H1 (cell line): ENCODE measurements around the gene ASB6. TPM values are rescaled to one million over a fixed set of nuclear protein-coding genes. Genes with fewer than 3 reads are reported as not detected.
A peak's percentile ranks its signal among the peaks of the same experiment; 100 is the strongest.

Experiments
- CTCF ChIA-PET: fragments of 300-600 bp; sonication (Branson Sonifier 250); formaldehyde crosslinking; loops from one replicate; lab custom pipeline; 2021; ENCODE audit not compliant: partially characterized antibody; lab: Charles Lee
- POLR2A ChIA-PET: fragments of 300-600 bp; sonication (Branson Sonifier 250); formaldehyde crosslinking; loops from one replicate; lab custom pipeline; 2021; ENCODE audit warnings: inconsistent platforms; ENCODE audit not compliant: partially characterized antibody; lab: Charles Lee
- DNase-seq, 2 experiments: peaks; one replicate each; pipeline versions ENCODE4 v3.0.0 to v3.0.0-alpha.2; 2010 to 2022; ENCODE audit warnings: low spot score in 2 of 2, low read depth in 1 of 2, mixed read lengths in 1 of 2
- FAIRE-seq: peaks from 2 replicates; lab custom pipeline; 2011; peaks lifted over from hg19 to GRCh38; lab: Jason Lieb, UNC
- H2AFZ ChIP-seq: 2 replicates; pipeline ENCODE4 v1.8.1; 2012; ENCODE audit warnings: low read length, inconsistent platforms
- H2AK5ac ChIP-seq: 2 replicates; pipeline ENCODE4 v1.6.1; 2013; ENCODE audit warnings: low read depth, low read length
- H2BK120ac ChIP-seq: replicated peaks from 2 replicates; pipeline ENCODE3; 2013; ENCODE audit warnings: low read depth, low read length, inconsistent platforms
- H2BK12ac ChIP-seq: 2 replicates; pipeline ENCODE4 v1.6.1; 2013; ENCODE audit warnings: low read depth, low read length
- H2BK15ac ChIP-seq: 2 replicates; pipeline ENCODE4 v1.6.1; 2013; ENCODE audit warnings: low read length
- H2BK20ac ChIP-seq: 2 replicates; pipeline ENCODE4 v1.6.1; 2013; ENCODE audit warnings: low read length
- H2BK5ac ChIP-seq: 2 replicates; pipeline ENCODE4 v1.6.1; 2013; ENCODE audit warnings: low read depth, low read length
- H3K14ac ChIP-seq: 2 replicates; pipeline ENCODE4 v1.6.1; 2013; ENCODE audit warnings: inconsistent platforms; ENCODE audit not compliant: insufficient read length
- H3K18ac ChIP-seq: 2 replicates; pipeline ENCODE4 v1.6.1; 2013; ENCODE audit warnings: low read length; ENCODE audit errors: extremely low read depth
- H3K23ac ChIP-seq: 2 replicates; pipeline ENCODE4 v1.6.1; 2013; ENCODE audit warnings: inconsistent platforms; ENCODE audit not compliant: insufficient read length
- H3K23me2 ChIP-seq: 2 replicates; pipeline ENCODE4 v1.6.1; 2013; ENCODE audit warnings: low read depth, low read length
- H3K27ac ChIP-seq: 2 replicates; pipeline ENCODE4 v1.6.1; 2011; ENCODE audit warnings: low read depth, low read length, inconsistent platforms
- H3K27me3 ChIP-seq, 4 experiments: replicated peaks in 1 of 4; 1 replicate in 1 of 4; 2 replicates in 3 of 4; pipeline versions ENCODE4 v1.6.1 to v1.8.1; 2011 to 2013; ENCODE audit warnings: low read length in 3 of 4, mild to moderate bottlenecking in 3 of 4, inconsistent platforms in 2 of 4, mixed read lengths in 2 of 4, moderate library complexity in 1 of 4; ENCODE audit not compliant: control insufficient read depth in 3 of 4, insufficient read depth in 3 of 4; ENCODE audit errors: extremely low read depth in 1 of 4
- H3K36me3 ChIP-seq, 4 experiments: 2 replicates each; pipeline versions ENCODE4 v1.6.1 to v1.8.1; 2011 to 2013; ENCODE audit warnings: mild to moderate bottlenecking in 4 of 4, low read length in 3 of 4, moderate library complexity in 2 of 4, control low read depth in 1 of 4, inconsistent platforms in 1 of 4; ENCODE audit not compliant: insufficient read depth in 4 of 4, control insufficient read depth in 2 of 4
- H3K4ac ChIP-seq: replicated peaks from 2 replicates; pipeline ENCODE3; 2013; ENCODE audit warnings: low read length, low read depth, mixed read lengths, inconsistent platforms; ENCODE audit not compliant: insufficient read length
- H3K4me1 ChIP-seq, 4 experiments: replicated peaks in 1 of 4; 1 replicate in 1 of 4; 2 replicates in 3 of 4; pipeline versions ENCODE4 v1.6.1 to v1.8.1; 2011 to 2013; ENCODE audit warnings: low read length in 3 of 4, inconsistent platforms in 2 of 4, mixed read lengths in 1 of 4; ENCODE audit not compliant: insufficient read depth in 4 of 4, control insufficient read depth in 3 of 4
- H3K4me2 ChIP-seq, 2 experiments: 2 replicates each; pipeline versions ENCODE4 v1.6.1 to v1.8.1; 2011 to 2013; ENCODE audit warnings: low read depth in 2 of 2, low read length in 2 of 2, control low read depth in 1 of 2, inconsistent platforms in 1 of 2, mild to moderate bottlenecking in 1 of 2; ENCODE audit not compliant: insufficient read depth in 1 of 2
- H3K4me3 ChIP-seq, 4 experiments: fragments of 200-600, 300-600 bp in 1 of 4; sonication (generic), shearing (Covaris generic), sonication (Bioruptor Twin) in 1 of 4; 2 replicates each; pipeline versions ENCODE4 v1.5.1 to v1.8.1; 2011 to 2016; ENCODE audit warnings: low read length in 4 of 4, low read depth in 3 of 4, control low read depth in 2 of 4, inconsistent platforms in 2 of 4, mild to moderate bottlenecking in 2 of 4, mixed read lengths in 1 of 4, moderate library complexity in 1 of 4; ENCODE audit not compliant: insufficient read depth in 2 of 4; ENCODE audit errors: extremely low read depth in 1 of 4
- H3K56ac ChIP-seq: replicated peaks from 2 replicates; pipeline ENCODE3; 2013; ENCODE audit warnings: low read depth, mild to moderate bottlenecking, mixed read lengths, low read length, inconsistent platforms; ENCODE audit not compliant: insufficient read length
- H3K79me1 ChIP-seq: 2 replicates; pipeline ENCODE4 v1.6.1; 2013; ENCODE audit warnings: low read depth, low read length, control low read depth
- H3K79me2 ChIP-seq, 2 experiments: 2 replicates each; pipeline versions ENCODE4 v1.6.1 to v1.8.1; 2012 to 2013; ENCODE audit warnings: low read length in 2 of 2, mild to moderate bottlenecking in 2 of 2, inconsistent platforms in 1 of 2; ENCODE audit not compliant: insufficient read depth in 2 of 2, control insufficient read depth in 1 of 2
- H3K9ac ChIP-seq, 4 experiments: replicated peaks in 1 of 4; 1 replicate in 1 of 4; 2 replicates in 3 of 4; pipeline versions ENCODE4 v1.6.1 to v1.8.1; 2011 to 2013; ENCODE audit warnings: low read depth in 3 of 4, low read length in 3 of 4, control low read depth in 2 of 4, mild to moderate bottlenecking in 2 of 4, moderate library complexity in 2 of 4, inconsistent platforms in 1 of 4; ENCODE audit errors: extremely low read depth in 1 of 4
- H3K9me3 ChIP-seq, 2 experiments: 2 replicates each; pipeline versions ENCODE4 v1.6.1 to v1.8.1; 2012 to 2013; ENCODE audit warnings: mild to moderate bottlenecking in 2 of 2, moderate library complexity in 2 of 2, control low read depth in 1 of 2, inconsistent platforms in 1 of 2, low read depth in 1 of 2, low read length in 1 of 2, mixed read lengths in 1 of 2; ENCODE audit not compliant: insufficient read depth in 2 of 2
- H4K20me1 ChIP-seq, 2 experiments: replicated peaks in 1 of 2; 2 replicates each; pipeline versions ENCODE3 to v1.8.1; 2011 to 2013; ENCODE audit warnings: inconsistent platforms in 2 of 2, low read length in 2 of 2, mild to moderate bottlenecking in 1 of 2; ENCODE audit not compliant: insufficient read depth in 2 of 2, control insufficient read depth in 1 of 2
- H4K5ac ChIP-seq: 2 replicates; pipeline ENCODE4 v1.6.1; 2013; ENCODE audit warnings: low read length, low read depth, mixed read lengths, inconsistent platforms; ENCODE audit not compliant: insufficient read length
- H4K8ac ChIP-seq: 2 replicates; pipeline ENCODE4 v1.8.0; 2013; ENCODE audit warnings: mild to moderate bottlenecking, moderate library complexity, low read length, inconsistent platforms; ENCODE audit not compliant: insufficient read depth; ENCODE audit errors: extremely low read depth
- H4K91ac ChIP-seq: replicated peaks from 2 replicates; pipeline ENCODE3; 2013; ENCODE audit warnings: low read length, mixed read lengths, inconsistent platforms; ENCODE audit not compliant: insufficient read length
- ASH2L ChIP-seq: fragments of 200-600, 300-600 bp; sonication (generic); IDR thresholded peaks from one replicate; pipeline ENCODE4 v1.7.1; 2017; ENCODE audit warnings: low read length
- CREB1 ChIP-seq: IDR thresholded peaks from 2 replicates; pipeline ENCODE4 v1.6.1; 2012; ENCODE audit warnings: inconsistent platforms
- CTCF ChIP-seq, 3 experiments: IDR thresholded peaks; 1 replicate in 2 of 3; 2 replicates in 1 of 3; pipeline versions ENCODE4 v1.5.1 to v1.6.1; 2011; ENCODE audit warnings: low read length in 3 of 3, mild to moderate bottlenecking in 3 of 3, inconsistent platforms in 2 of 3, low read depth in 1 of 3, moderate library complexity in 1 of 3; ENCODE audit not compliant: insufficient read depth in 1 of 3; ENCODE audit errors: control extremely low read depth in 1 of 3
- EP300 ChIP-seq, 2 experiments: IDR thresholded peaks; 1 replicate in 1 of 2; 2 replicates in 1 of 2; pipeline ENCODE4 v1.6.1; 2011 to 2012; ENCODE audit warnings: low read depth in 2 of 2, low read length in 2 of 2, mild to moderate bottlenecking in 2 of 2, borderline replicate concordance in 1 of 2, inconsistent platforms in 1 of 2, moderate library complexity in 1 of 2
- GABPA ChIP-seq: IDR thresholded peaks from 2 replicates; pipeline ENCODE4 v1.6.1; 2011; ENCODE audit warnings: mild to moderate bottlenecking, low read length, moderate library complexity, borderline replicate concordance; ENCODE audit not compliant: insufficient read depth
- KDM1A ChIP-seq: fragments of 200-600, 300-600 bp; sonication (generic); IDR thresholded peaks from 2 replicates; pipeline ENCODE4 v1.7.1; 2016; ENCODE audit warnings: mild to moderate bottlenecking, low read length, borderline replicate concordance
- POLR2A ChIP-seq, 2 experiments: IDR thresholded peaks; 1 replicate in 1 of 2; 2 replicates in 1 of 2; pipeline ENCODE4 v1.6.1; 2011; ENCODE audit warnings: low read depth in 2 of 2, low read length in 2 of 2, mild to moderate bottlenecking in 2 of 2; ENCODE audit errors: control extremely low read depth in 1 of 2
- SIX5 ChIP-seq: IDR thresholded peaks from 2 replicates; pipeline ENCODE4 v1.6.1; 2011; ENCODE audit warnings: mild to moderate bottlenecking, low read depth, low read length
- TAF1 ChIP-seq: IDR thresholded peaks from 2 replicates; pipeline ENCODE4 v1.6.1; 2011; ENCODE audit warnings: mild to moderate bottlenecking, low read depth, low read length
- TBP ChIP-seq: IDR thresholded peaks from 2 replicates; pipeline ENCODE4 v1.6.1; 2011; ENCODE audit warnings: low read depth, low read length, improper control_type of control experiment
- WGBS, 2 experiments: shearing (Covaris generic) in 1 of 2; methylation state at CpG; one replicate each; pipeline versions ENCODE4 v1.1.6 to v1.1.7; 2013 to 2015; ENCODE audit warnings: low lambda C conversion rate in 2 of 2, mixed read lengths in 2 of 2, inconsistent platforms in 1 of 2, low coverage in 1 of 2, missing lambda C conversion rate in 1 of 2; ENCODE audit not compliant: insufficient replicate concordance in 2 of 2, insufficient coverage in 1 of 2, insufficient read length in 1 of 2; ENCODE audit errors: extremely low coverage in 1 of 2, missing lambda C conversion rate in 1 of 2; 5-methylcytosine and 5-hydroxymethylcytosine counted together
- polyA plus RNA-seq, 7 experiments: library from polyadenylated mRNA; depleted of rRNA in 3 of 7; stranded (reverse) in 5 of 7; unstranded in 2 of 7; fragments of >200 nt in 5 of 7; fragments of 200-250 nt in 2 of 7; gene quantifications; 1 replicate in 5 of 7; 2 replicates in 1 of 7; 4 replicates in 1 of 7; pipeline versions ENCODE4 v1.2.1 to v1.2.3, GENCODE V29; 2011 to 2013; ENCODE audit warnings: missing spikeins in 2 of 7, mixed read lengths in 2 of 7
- total RNA-seq: library from RNA; stranded (reverse); fragmentation: NEBNext Ultra II Directional; extraction: Animal tissue kit (Norgen Biotek cat#: 25700); gene quantifications from 2 replicates; pipeline ENCODE4 v1.2.1, GENCODE V29; 2021

ASB6 gene
- total and polyA plus RNA-seq, 2 of the 8 experiments (the other 6 are each of a cell fraction or from before 2014, with no cell fraction given), result 14.0 to 17.3 TPM

DNA sequence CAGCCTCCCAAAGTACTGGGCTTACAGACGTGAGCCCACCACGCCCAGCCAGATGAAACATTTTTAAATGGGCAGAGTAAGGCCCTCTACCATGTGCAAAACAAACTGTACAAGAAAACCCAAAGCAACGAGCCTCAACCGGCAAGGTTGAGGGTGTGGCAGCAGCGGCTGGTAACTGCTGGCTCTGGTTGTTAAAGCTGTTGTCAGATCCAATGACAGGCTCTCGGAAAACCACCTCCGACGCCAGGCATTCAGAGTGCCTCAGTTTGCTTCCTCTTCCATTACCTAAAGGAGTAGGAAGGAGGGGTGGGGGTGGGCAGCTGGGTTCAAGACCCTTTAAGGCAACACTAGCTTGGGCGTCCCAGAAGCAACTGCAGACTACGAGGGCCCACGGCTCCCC is 2.4 kb upstream of the ASB6 start:
- H2BK15ac ChIP-seq, result peak overlapping the region; percentile 81; the same call in 1 of the 2 replicates
- no peak overlapping the region for H2AK5ac ChIP-seq
- H3K79me2 ChIP-seq, result peaks cover 0 to 13% of the 10 kb centered on the region in 2 experiments; a peak in 2 of 4 replicates
- H3K36me3 ChIP-seq, result no peaks in the 10 kb centered on the region
- peaks cover 0 to 10% (median 6%) of the 10 kb centered on the region in 4 experiments; a peak in 4 of 7 replicates for H3K4me1 ChIP-seq
- H4K8ac ChIP-seq, result peak overlapping the region; percentile 35; the same call in 1 of the 2 replicates
- no peak overlapping the region for H2BK5ac ChIP-seq
- no peak overlapping the region for H3K56ac ChIP-seq
- H3K9me3 ChIP-seq, result no peaks in the 10 kb centered on the region
- ChIA-PET CTCF (interaction anchor here (0.6 to 3.3 kb wide), 12 partner anchors 16 to 145 kb away, joined by 3 to 26 read pairs (median 4); no protein-coding TSS in a partner anchor), POLR2A (no interaction called here)
- H2BK20ac ChIP-seq, result no peak overlapping the region
- no peak overlapping the region for H4K5ac ChIP-seq
- H3K27ac ChIP-seq, result no peak overlapping the region
- H3K23me2 ChIP-seq, result peaks cover 14% of the 10 kb centered on the region; the same call in 1 of the 2 replicates
- FAIRE-seq (no peak), DNase-seq (no peak)
- H3K18ac ChIP-seq, result no peak overlapping the region
- no peak overlapping the region for H3K4me3 ChIP-seq
- no peak overlapping the region for H2BK120ac ChIP-seq
- no peak overlapping the region for H3K4me2 ChIP-seq
- peaks cover 6 to 15% of the 10 kb centered on the region in 2 experiments for H4K20me1 ChIP-seq
- H3K4ac ChIP-seq, result no peak overlapping the region
- no peak overlapping the region for H3K23ac ChIP-seq
- H2AFZ ChIP-seq, result no peak overlapping the region
- H3K14ac ChIP-seq, result no peak overlapping the region
- peaks cover 4% of the 10 kb centered on the region for H3K79me1 ChIP-seq
- H3K9ac ChIP-seq, result no peak overlapping the region
- no peaks in the 10 kb centered on the region for H3K27me3 ChIP-seq
- no peak overlapping the region for H2BK12ac ChIP-seq
- TF ChIP-seq TAF1 (no peak), TBP (no peak), KDM1A (no peak), EP300 (IDR thresholded peaks at IDR 0.05; ENCODE audit: borderline replicate concordance in 1 of 2, low read depth in 2 of 2, low read length in 2 of 2) (no peak), SIX5 (no peak), ASH2L (no peak), CREB1 (no peak), POLR2A (IDR thresholded peaks at IDR 0.05; ENCODE audit: control extremely low read depth in 1 of 2, low read depth in 2 of 2, low read length in 2 of 2) (no peak), CTCF (IDR thresholded peaks at IDR 0.05; ENCODE audit: control extremely low read depth in 1 of 3, insufficient read depth in 1 of 3, low read depth in 1 of 3, low read length in 3 of 3) (no peak), GABPA (no peak)
- no peak overlapping the region for H4K91ac ChIP-seq
- 91% methylated on average over 11 of the region's 11 CpGs; no CpG with 5 or more reads in 1 of the 2 experiments for WGBS, 2 experiments
